Transverse colon (tissue), 4 donors: ENCODE data around the gene ESYT1. TPM values are rescaled to one million over a fixed set of nuclear protein-coding genes. Genes with fewer than 3 reads are reported as not detected.

Experiments
- DNase-seq: peaks from one replicate; pipeline ENCODE4 v3.0.0-alpha.2; 2019
- H3K27ac ChIP-seq, 4 donors: fragments of 200-600 bp; sonication (generic); 2 replicates each; pipeline ENCODE4 v1.5.1; 2016 to 2018; ENCODE audit warnings: inconsistent platforms in 4 of 4
- H3K27me3 ChIP-seq: fragments of 200-600 bp; sonication (generic); 2 replicates; pipeline ENCODE4 v1.5.1; 2017; ENCODE audit warnings: inconsistent platforms
- H3K36me3 ChIP-seq, 4 donors: fragments of 200-600 bp; sonication (generic); 2 replicates each; pipeline ENCODE4 v1.5.1; 2017 to 2019; ENCODE audit warnings: inconsistent platforms in 4 of 4
- H3K4me1 ChIP-seq, 4 donors: fragments of 200-600 bp; sonication (generic); 2 replicates each; pipeline ENCODE4 v1.5.1; 2017 to 2020; ENCODE audit warnings: inconsistent platforms in 4 of 4
- H3K4me3 ChIP-seq, 4 donors: fragments of 200-600 bp; sonication (generic); 1 replicate in 1 of 4; 2 replicates in 3 of 4; pipeline versions ENCODE4 v1.5.1 to v1.6.1; 2017 to 2019; ENCODE audit warnings: inconsistent platforms in 4 of 4
- H3K9me3 ChIP-seq, 2 donors: fragments of 200-600 bp; sonication (generic); 2 replicates each; pipeline ENCODE4 v1.5.1; 2017 to 2019; ENCODE audit warnings: inconsistent platforms in 2 of 2
- EP300 ChIP-seq: sonication (generic); formaldehyde crosslinking; IDR thresholded peaks from one replicate; pipeline ENCODE4 v1.6.1; 2017; ENCODE audit warnings: antibody characterized with exemption, low read depth
- POLR2A ChIP-seq: fragments of 450-650 bp; IDR thresholded peaks from one replicate; pipeline ENCODE4 v1.6.1; 2016; ENCODE audit warnings: antibody characterized with exemption, mild to moderate bottlenecking, moderate library complexity
- POLR2AphosphoS5 ChIP-seq, 3 donors: sonication (generic); formaldehyde crosslinking; IDR thresholded peaks; one replicate each; pipeline ENCODE4 v1.6.1; 2016; ENCODE audit warnings: antibody characterized with exemption in 3 of 3
- WGBS, 2 donors: methylation state at CpG; one replicate each; pipeline ENCODE4 v1.1.5; 2018; ENCODE audit warnings: low coverage in 1 of 2; 5-methylcytosine and 5-hydroxymethylcytosine counted together
- in situ Hi-C, 4 donors: fragments of 200-750 bp; cut with MboI; loops; one replicate each; pipeline versions ENCODE4 v1.15.0 to v1.15.1; 2017; ENCODE audit warnings: low sequenced_read_pairs in 3 of 4, low pct_ligation_motif_present in 1 of 4, low pct_unique_long_range_greater_than_20kb in 1 of 4
- intact Hi-C: fragments of 100-400 bp; cut with DNase I; formaldehyde crosslinking; loops from one replicate; pipeline ENCODE4 v1.15.1; 2023; ENCODE audit warnings: low total_unique reads
- total RNA-seq, 4 donors: library from RNA; depleted of rRNA; stranded (reverse); fragments of >200 nt; gene quantifications; one replicate each; pipeline ENCODE4 v1.1.0, GENCODE V29; 2016
- TF ChIP-seq, protein P1 (sequence below), 5 experiments: fragments of 200-600 bp in 3 of 5; fragments of 450-650 bp in 2 of 5; sonication (generic) in 3 of 5; IDR thresholded peaks; 1 replicate in 2 of 5; 2 replicates in 3 of 5; pipeline ENCODE4 v1.5.1; 2016 to 2017; ENCODE audit warnings: antibody characterized with exemption in 5 of 5, inconsistent platforms in 3 of 5, mild to moderate bottlenecking in 2 of 5, moderate library complexity in 1 of 5

ESYT1 gene
- total RNA-seq, 4 donors from 2014 or later = 94.2 to 133 (median 97.9) TPM

DNA sequence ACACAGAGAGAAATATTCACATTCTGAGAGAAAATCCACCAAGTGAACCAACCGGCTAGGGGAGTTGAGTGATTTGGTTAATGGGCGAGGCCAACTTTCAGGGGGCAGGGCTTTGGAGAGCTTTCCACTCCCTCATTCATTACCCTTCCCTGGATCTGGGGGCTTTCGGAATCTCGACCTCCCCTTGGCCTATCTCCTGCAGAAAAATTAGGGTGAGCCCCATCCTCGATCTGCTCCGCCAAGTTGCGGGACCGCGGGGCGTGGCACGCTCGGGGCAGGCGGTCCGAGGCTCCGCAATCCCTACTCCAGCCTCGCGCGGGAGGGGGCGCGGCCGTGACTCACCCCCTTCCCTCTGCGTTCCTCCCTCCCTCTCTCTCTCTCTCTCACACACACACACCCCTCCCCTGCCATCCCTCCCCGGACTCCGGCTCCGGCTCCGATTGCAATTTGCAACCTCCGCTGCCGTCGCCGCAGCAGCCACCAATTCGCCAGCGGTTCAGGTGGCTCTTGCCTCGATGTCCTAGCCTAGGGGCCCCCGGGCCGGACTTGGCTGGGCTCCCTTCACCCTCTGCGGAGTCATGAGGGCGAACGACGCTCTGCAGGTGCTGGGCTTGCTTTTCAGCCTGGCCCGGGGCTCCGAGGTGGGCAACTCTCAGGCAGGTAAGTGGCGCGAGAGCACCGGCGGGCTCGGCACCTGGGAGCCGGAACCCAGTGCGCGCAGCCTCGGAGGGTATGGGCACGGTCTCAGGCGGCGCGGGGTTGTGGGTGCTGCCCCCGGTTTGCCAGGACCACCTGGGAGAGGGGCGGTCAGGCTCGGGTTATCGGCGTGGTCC lies 48.1 kb upstream of the ESYT1 start, which contains the start of gene ERBB3:
TSS of gene ERBB3 (plus strand) at position 443 of the 833 bp plus-strand sequence. CDS start at position 579, 136 bp downstream.
- Histone ChIP-seq H3K4me3 (peak within 1 kb of the TSS; percentile 35 to 74 (median 64)), H3K4me1 (peaks cover 0 to 37% (median 19%) of the 10 kb centered on the region in 4 donors), H3K27me3 (no peaks in the 10 kb centered on the region), H3K36me3 (no peaks in the 10 kb centered on the region), H3K27ac (peak within 1 kb of the TSS; percentile 89 to 94 (median 90)), H3K9me3 (no peaks in the 10 kb centered on the region)
- in situ Hi-C loops (no loop called here), intact Hi-C loops (no loop called here)
- 1% methylated on average over 53 of the region's 59 CpGs; no CpG with 5 or more reads in 1 of the 2 donors for WGBS, 2 donors
- peak; percentile 90 for DNase-seq
- TF ChIP-seq, protein P1, sequence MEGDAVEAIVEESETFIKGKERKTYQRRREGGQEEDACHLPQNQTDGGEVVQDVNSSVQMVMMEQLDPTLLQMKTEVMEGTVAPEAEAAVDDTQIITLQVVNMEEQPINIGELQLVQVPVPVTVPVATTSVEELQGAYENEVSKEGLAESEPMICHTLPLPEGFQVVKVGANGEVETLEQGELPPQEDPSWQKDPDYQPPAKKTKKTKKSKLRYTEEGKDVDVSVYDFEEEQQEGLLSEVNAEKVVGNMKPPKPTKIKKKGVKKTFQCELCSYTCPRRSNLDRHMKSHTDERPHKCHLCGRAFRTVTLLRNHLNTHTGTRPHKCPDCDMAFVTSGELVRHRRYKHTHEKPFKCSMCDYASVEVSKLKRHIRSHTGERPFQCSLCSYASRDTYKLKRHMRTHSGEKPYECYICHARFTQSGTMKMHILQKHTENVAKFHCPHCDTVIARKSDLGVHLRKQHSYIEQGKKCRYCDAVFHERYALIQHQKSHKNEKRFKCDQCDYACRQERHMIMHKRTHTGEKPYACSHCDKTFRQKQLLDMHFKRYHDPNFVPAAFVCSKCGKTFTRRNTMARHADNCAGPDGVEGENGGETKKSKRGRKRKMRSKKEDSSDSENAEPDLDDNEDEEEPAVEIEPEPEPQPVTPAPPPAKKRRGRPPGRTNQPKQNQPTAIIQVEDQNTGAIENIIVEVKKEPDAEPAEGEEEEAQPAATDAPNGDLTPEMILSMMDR (IDR thresholded peaks at IDR 0.05) = peak in 2 of 5 experiments; percentile 7 to 51
- TF ChIP-seq POLR2A = peak; percentile 97
- TF ChIP-seq POLR2AphosphoS5 (IDR thresholded peaks at IDR 0.05) = peak; percentile 65 to 96 (median 96)
- no peak for TF ChIP-seq EP300

- H3K27ac ChIP-seq = peak overlapping the region; percentile 89 to 94 (median 90)
- intact Hi-C loops = no loop called here
- H3K4me3 ChIP-seq = peak overlapping the region; percentile 35 to 74 (median 64)
- H3K4me1 ChIP-seq = peaks cover 0 to 43% (median 22%) of the 10 kb centered on the region in 4 donors
- H3K27me3 ChIP-seq = no peaks in the 10 kb centered on the region
- TF ChIP-seq POLR2A (peak; percentile 84), EP300 (no peak), POLR2AphosphoS5 (IDR thresholded peaks at IDR 0.05) (peak; percentile 77 to 88 (median 84))
- TF ChIP-seq, protein P1 (IDR thresholded peaks at IDR 0.05) = no peak
- WGBS, 2 donors = 20 to 81% methylated on average over 3 to 20 of the region's 20 CpGs
- H3K9me3 ChIP-seq = no peaks in the 10 kb centered on the region
- H3K36me3 ChIP-seq = no peaks in the 10 kb centered on the region
- in situ Hi-C loops = no loop called here
- DNase-seq = peak; percentile 81
Observed at GRCh38 chr12:56080556-56081138, 47.4 kb upstream of the ESYT1 start.

DNA sequence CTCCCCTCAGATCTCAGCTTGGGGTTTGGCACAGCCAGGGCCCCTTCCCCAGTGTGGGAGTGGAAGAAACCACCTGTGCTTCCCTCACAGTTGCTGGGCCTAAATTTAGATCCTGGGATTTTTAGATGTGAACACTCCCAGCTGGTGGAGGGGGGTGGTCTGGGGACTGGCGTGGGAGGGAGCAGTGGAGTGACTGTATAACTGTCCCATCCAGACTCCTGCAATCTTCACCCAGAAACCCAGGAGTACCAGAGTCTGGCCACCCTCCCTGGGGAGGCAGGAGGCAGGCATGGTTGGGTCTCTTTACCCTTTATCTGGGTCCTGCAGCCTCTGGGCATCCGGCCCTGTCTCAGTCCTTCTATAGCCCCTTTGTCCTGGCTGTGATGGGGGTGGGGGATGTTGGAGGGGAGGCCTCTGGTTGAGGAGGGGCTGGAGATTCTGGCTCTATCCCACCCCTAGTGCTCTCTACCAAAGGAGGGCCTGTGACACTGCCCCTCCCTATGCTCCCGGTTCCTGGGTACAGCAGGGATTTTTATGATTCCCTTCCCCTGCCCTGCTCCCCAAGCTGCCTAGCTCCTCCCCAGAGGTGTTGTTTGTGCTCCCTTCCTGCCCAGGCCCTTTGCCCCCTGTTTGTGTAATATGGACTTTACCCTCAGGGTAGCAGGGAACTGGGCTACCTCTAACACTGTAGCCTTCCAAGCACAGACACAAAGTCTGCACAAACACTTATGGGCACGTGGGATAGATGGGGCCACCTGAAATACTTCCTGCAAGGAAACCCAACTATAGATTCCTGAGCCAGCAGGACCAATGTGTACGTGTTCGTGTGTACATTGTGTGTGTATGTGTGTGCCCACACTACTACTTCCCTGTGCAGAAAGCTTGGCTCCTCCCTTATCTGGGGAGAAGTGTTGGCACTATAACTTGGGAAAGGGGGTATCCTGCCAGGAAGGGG lies 46.4 kb upstream of the ESYT1 start:
- H3K9me3 ChIP-seq = no peaks in the 10 kb centered on the region
- WGBS, 2 donors = 25 to 33% methylated on average over 3 to 6 of the region's 6 CpGs
- H3K27me3 ChIP-seq = no peaks in the 10 kb centered on the region
- in situ Hi-C loops (no loop called here), intact Hi-C loops (no loop called here)
- H3K27ac ChIP-seq = peak overlapping the region; percentile 89 to 94 (median 90)
- H3K4me1 ChIP-seq = peaks cover 1 to 51% (median 30%) of the 10 kb centered on the region in 4 donors
- peak; percentile 85 for DNase-seq
- no peaks in the 10 kb centered on the region for H3K36me3 ChIP-seq
- peak overlapping the region; percentile 15 to 74 (median 64) for H3K4me3 ChIP-seq
- peak; percentile 91 for TF ChIP-seq POLR2A
- TF ChIP-seq EP300 = peak; percentile 17
- TF ChIP-seq, protein P1 (IDR thresholded peaks at IDR 0.05) = no peak
- TF ChIP-seq POLR2AphosphoS5 (IDR thresholded peaks at IDR 0.05) = peak; percentile 73 to 93 (median 87)
